Right lobe of liver (tissue), 6 donors: ENCODE data around the gene MFSD12. TPM values are rescaled to one million over a fixed set of nuclear protein-coding genes. Genes with fewer than 3 reads are reported as not detected.

Experiments used
- ATAC-seq, 4 donors: fragments of 200-7000 bp; cut with Tn5 transposase; one replicate each; pipeline ENCODE4 v1.9.1; 2020; ENCODE audit warnings: mild to moderate bottlenecking in 4 of 4, moderate library complexity in 4 of 4
- DNase-seq, 3 donors: peaks; one replicate each; pipeline ENCODE4 v3.0.0-alpha.2; 2020
- H3K27ac ChIP-seq, 3 donors: fragments of 200-600 bp; one replicate each; pipeline ENCODE4 v1.8.0; 2022
- H3K27me3 ChIP-seq, 2 donors: fragments of 200-600 bp; one replicate each; pipeline ENCODE4 v1.8.0; 2022
- H3K36me3 ChIP-seq, 4 donors: fragments of 200-600 bp; sonication (generic) in 1 of 4; one replicate each; pipeline versions ENCODE4 v1.5.1 to v1.8.0; 2017 to 2022; ENCODE audit warnings: control low read depth in 1 of 4
- H3K4me1 ChIP-seq, 4 donors: fragments of 200-600 bp; sonication (generic) in 1 of 4; one replicate each; pipeline versions ENCODE4 v1.5.1 to v1.8.0; 2017 to 2022; ENCODE audit warnings: control low read depth in 1 of 4
- H3K4me3 ChIP-seq, 3 donors: fragments of 200-600 bp; one replicate each; pipeline ENCODE4 v1.8.0; 2022
- H3K9me3 ChIP-seq, 4 donors: fragments of 200-600 bp; sonication (generic) in 1 of 4; one replicate each; pipeline versions ENCODE4 v1.5.1 to v1.8.0; 2017 to 2022; ENCODE audit warnings: control low read depth in 1 of 4
- POLR2A ChIP-seq: fragments of 450-650 bp; IDR thresholded peaks from one replicate; pipeline ENCODE4 v1.6.1; 2017; ENCODE audit warnings: antibody characterized with exemption, mild to moderate bottlenecking
- WGBS: methylation state at CpG from one replicate; pipeline ENCODE4 v1.1.6; 2018; ENCODE audit warnings: low coverage, low lambda C conversion rate; ENCODE audit not compliant: insufficient coverage; ENCODE audit errors: missing lambda C conversion rate; 5-methylcytosine and 5-hydroxymethylcytosine counted together
- intact Hi-C, 2 donors: fragments of 100-400 bp; cut with DNase I; formaldehyde crosslinking; loops; one replicate each; pipeline versions ENCODE4 v1.11.2 to v1.14.1; 2022
- total RNA-seq, 6 experiments: library from RNA; depleted of rRNA in 2 of 6; stranded (reverse); fragments of >200 nt in 2 of 6; fragmentation: NEBNext Ultra II Directional in 3 of 6; extraction: Animal tissue kit (Norgen Biotek cat#: 25700) in 3 of 6; gene quantifications; one replicate each; pipeline versions ENCODE4 v1.1.0 to v1.2.4, GENCODE V29; 2016 to 2023
- TF ChIP-seq, protein P1 (sequence below), 4 donors: fragments of 200-600 bp in 3 of 4; fragments of 450-650 bp in 1 of 4; IDR thresholded peaks; one replicate each; pipeline versions ENCODE4 v1.5.1 to v1.8.0; 2016 to 2022; ENCODE audit warnings: antibody characterized with exemption in 4 of 4, mild to moderate bottlenecking in 2 of 4
- donor health status: DM: no; HTN: yes; CAD: no.
- donor health status: DM: no; HTN: no; CAD: no.
- donor health status: DM: no; HTN: no; CAD: no.
- donor health status: DM: no; HTN: yes; CAD: no.
- donor health status: DM: no; HTN: yes; CAD: no.

The MFSD12 gene
- total RNA-seq, 6 experiments from 2014 or later, result 23.8 to 114 (median 31.5) TPM

DNA sequence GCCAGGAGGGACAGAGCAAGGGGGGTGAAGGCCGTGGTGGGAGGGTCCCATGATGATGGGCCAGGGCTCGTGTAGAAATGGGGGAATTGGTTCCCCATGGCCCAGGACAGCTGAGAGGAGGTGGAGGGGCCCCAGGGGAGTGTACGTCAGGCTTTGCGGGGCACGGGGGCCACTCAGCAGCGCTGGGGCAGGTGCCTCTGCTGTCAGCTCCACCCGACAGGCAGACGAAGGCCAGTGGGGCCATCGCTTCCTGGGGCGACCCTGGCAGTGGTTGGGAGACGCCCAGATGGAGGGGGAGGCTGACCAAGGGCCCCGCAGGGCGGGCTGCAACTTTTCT, 20.3 kb downstream of the MFSD12 start:
- no peak overlapping the region for H3K27ac ChIP-seq
- no peaks in the 10 kb centered on the region for H3K27me3 ChIP-seq
- H3K4me1 ChIP-seq, result no peaks in the 10 kb centered on the region
- intact Hi-C loops, result no loop called here
- ATAC-seq (no peak), DNase-seq (peak in 1 of 3 donors; percentile 50)
- WGBS, result 91% methylated on average over 6 of the region's 13 CpGs
- TF ChIP-seq POLR2A, result no peak
- TF ChIP-seq, protein P1, sequence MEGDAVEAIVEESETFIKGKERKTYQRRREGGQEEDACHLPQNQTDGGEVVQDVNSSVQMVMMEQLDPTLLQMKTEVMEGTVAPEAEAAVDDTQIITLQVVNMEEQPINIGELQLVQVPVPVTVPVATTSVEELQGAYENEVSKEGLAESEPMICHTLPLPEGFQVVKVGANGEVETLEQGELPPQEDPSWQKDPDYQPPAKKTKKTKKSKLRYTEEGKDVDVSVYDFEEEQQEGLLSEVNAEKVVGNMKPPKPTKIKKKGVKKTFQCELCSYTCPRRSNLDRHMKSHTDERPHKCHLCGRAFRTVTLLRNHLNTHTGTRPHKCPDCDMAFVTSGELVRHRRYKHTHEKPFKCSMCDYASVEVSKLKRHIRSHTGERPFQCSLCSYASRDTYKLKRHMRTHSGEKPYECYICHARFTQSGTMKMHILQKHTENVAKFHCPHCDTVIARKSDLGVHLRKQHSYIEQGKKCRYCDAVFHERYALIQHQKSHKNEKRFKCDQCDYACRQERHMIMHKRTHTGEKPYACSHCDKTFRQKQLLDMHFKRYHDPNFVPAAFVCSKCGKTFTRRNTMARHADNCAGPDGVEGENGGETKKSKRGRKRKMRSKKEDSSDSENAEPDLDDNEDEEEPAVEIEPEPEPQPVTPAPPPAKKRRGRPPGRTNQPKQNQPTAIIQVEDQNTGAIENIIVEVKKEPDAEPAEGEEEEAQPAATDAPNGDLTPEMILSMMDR (IDR thresholded peaks at IDR 0.05), result no peak
- no peaks in the 10 kb centered on the region for H3K9me3 ChIP-seq
- H3K4me3 ChIP-seq, result no peak overlapping the region
- H3K36me3 ChIP-seq, result peaks cover 0 to 41% (median 6%) of the 10 kb centered on the region in 4 donors

DNA sequence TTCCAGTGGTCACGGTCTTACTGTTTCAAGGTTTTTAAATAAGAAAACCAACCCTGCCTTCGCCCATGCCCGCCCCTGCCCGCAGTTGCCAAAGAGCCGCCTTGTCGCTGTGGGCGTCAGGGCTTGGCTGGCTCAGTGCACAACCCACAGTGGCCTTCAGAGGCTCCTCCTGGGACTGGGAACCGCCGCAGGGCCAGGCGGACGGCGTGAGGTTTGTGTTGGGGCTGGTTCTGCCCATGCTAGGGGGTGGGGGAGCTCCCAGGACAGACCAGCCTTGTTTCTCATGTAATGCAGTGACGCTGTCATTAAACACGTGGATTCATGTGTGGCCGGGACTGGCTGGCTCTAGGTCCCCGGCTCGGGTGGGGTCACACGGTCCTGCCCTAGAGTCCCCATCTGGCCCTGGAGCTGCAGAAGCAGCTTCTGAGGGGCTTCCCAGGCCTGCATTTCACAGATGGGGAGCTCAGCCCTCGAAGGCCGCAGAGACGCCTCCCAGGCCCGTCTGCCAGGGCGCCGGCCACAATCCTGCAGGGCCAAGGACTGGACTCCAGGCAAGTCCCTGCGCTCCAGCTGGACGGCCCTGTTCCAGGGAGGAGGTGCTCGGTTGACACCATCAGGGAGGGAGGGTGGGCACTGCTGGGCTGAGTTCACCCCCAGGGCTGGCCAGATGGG, 20.8 kb downstream of the MFSD12 start:
- WGBS, result 85% methylated on average over 6 of the region's 27 CpGs
- DNase-seq (peak in 1 of 3 donors; percentile 53), ATAC-seq (no peak)
- Histone ChIP-seq H3K27ac (no peak overlapping the region), H3K27me3 (no peaks in the 10 kb centered on the region), H3K36me3 (peaks cover 0 to 46% (median 6%) of the 10 kb centered on the region in 4 donors), H3K4me1 (no peaks in the 10 kb centered on the region), H3K9me3 (no peaks in the 10 kb centered on the region), H3K4me3 (no peak overlapping the region)
- TF ChIP-seq POLR2A, result no peak
- TF ChIP-seq, protein P1 (IDR thresholded peaks at IDR 0.05), result no peak
- intact Hi-C loops, result no loop called here

DNA sequence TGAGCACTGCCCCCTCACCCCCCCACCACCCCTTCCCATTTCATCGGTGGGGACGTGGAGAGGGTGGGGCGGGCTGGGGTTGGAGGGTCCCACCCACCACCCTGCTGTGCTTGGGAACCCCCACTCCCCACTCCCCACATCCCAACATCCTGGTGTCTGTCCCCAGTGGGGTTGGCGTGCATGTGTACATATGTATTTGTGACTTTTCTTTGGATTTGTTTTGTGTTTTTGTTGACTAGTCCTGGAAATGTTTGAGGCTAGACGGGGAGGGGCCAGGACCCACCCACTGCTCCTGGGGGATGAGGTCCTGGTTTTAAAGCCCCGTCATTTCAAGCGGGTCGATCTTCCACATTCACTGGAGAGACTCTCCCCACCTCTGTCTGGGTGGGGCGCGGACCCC, 21.4 kb downstream of the MFSD12 start:
- intact Hi-C loops, result no loop called here
- no peak for DNase-seq
- ATAC-seq, result no peak
- 97% methylated on average over 4 of the region's 10 CpGs for WGBS
- H3K27ac ChIP-seq, result no peak overlapping the region
- no peaks in the 10 kb centered on the region for H3K27me3 ChIP-seq
- H3K9me3 ChIP-seq, result no peaks in the 10 kb centered on the region
- no peak overlapping the region for H3K4me3 ChIP-seq
- H3K36me3 ChIP-seq, result peaks cover 0 to 51% (median 9%) of the 10 kb centered on the region in 4 donors
- TF ChIP-seq, protein P1 (IDR thresholded peaks at IDR 0.05), result no peak
- no peak for TF ChIP-seq POLR2A
- H3K4me1 ChIP-seq, result no peaks in the 10 kb centered on the region

DNA sequence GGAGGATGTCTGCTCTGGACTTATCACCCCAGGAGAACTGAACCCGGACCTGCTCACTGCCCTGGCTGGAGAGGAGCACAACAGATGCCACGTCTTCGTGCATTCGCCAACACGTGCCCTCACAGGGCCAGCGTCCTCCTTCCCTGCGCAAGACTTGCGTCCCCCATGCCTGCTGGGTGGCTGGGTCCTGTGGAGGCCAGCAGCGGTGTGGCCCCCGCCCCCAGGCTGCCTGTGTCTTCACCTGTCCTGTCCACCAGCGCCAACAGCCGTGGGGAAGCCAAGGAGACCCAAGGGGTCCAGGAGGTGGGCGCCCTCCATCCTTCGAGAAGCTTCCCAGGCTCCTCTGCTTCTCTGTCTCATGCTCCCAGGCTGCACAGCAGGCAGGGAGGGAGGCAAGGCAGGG, 21.8 kb downstream of the MFSD12 start:
- Histone ChIP-seq H3K4me3 (no peak overlapping the region), H3K27me3 (no peaks in the 10 kb centered on the region), H3K36me3 (peaks cover 0 to 56% (median 10%) of the 10 kb centered on the region in 4 donors), H3K9me3 (no peaks in the 10 kb centered on the region), H3K27ac (no peak overlapping the region), H3K4me1 (no peaks in the 10 kb centered on the region)
- TF ChIP-seq, protein P1 (IDR thresholded peaks at IDR 0.05), result no peak
- no peak for TF ChIP-seq POLR2A
- ATAC-seq (no peak), DNase-seq (no peak)
- 80% methylated on average over 2 of the region's 14 CpGs for WGBS
- intact Hi-C loops, result no loop called here

DNA sequence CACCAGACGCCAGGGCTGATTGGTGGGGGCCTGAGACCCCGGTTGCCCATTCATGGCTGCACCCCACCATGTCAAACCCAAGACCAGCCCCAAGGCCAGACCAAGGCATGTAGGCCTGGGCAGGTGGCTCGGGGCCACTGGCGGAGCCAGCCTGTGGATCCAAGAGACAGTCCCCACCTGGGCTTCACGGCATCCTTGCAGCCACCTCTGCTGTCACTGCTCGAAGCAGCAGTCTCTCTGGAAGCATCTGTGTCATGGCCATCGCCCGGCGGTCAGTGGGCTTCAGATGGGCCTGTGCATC, 22.2 kb downstream of the MFSD12 start:
- Histone ChIP-seq H3K27ac (no peak overlapping the region), H3K4me3 (no peak overlapping the region), H3K27me3 (no peaks in the 10 kb centered on the region), H3K36me3 (peaks cover 0 to 56% (median 10%) of the 10 kb centered on the region in 4 donors), H3K4me1 (no peaks in the 10 kb centered on the region), H3K9me3 (no peaks in the 10 kb centered on the region)
- ATAC-seq (no peak), DNase-seq (no peak)
- whole genome bisulfite sequencing, result 93% methylated on average over 3 of the region's 9 CpGs
- TF ChIP-seq POLR2A, result no peak
- TF ChIP-seq, protein P1 (IDR thresholded peaks at IDR 0.05), result no peak
- intact Hi-C loops, result no loop called here
